MG63 (cell line): Measurements from ENCODE around the gene SPRED3. TPM values are rescaled to one million over a fixed set of nuclear protein-coding genes. Genes with fewer than 3 reads are reported as not detected.

ENCODE experiments used
- DNase-seq: peaks from one replicate; pipeline ENCODE4 v3.0.0-alpha.2; 2020
- H3K27me3 ChIP-seq: fragments of 250-450 bp; sonication (Bioruptor Pico); 2 replicates; pipeline ENCODE4 v1.5.1; 2020; ENCODE audit warnings: mild to moderate bottlenecking, moderate library complexity
- H3K36me3 ChIP-seq: fragments of 250-450 bp; sonication (Bioruptor Pico); 2 replicates; pipeline ENCODE4 v1.5.1; 2020; ENCODE audit warnings: mild to moderate bottlenecking, moderate library complexity
- H3K4me3 ChIP-seq: fragments of 250-450 bp; sonication (Bioruptor Pico); 2 replicates; pipeline ENCODE4 v1.5.1; 2020; ENCODE audit warnings: mild to moderate bottlenecking, moderate library complexity
- H3K9me3 ChIP-seq: fragments of 250-450 bp; sonication (Bioruptor Pico); 2 replicates; pipeline ENCODE4 v1.5.1; 2020; ENCODE audit warnings: mild to moderate bottlenecking, moderate library complexity
- total RNA-seq: library from RNA; depleted of rRNA; stranded (reverse); fragments of >200 nt; shearing (Covaris generic); gene quantifications from 2 replicates; pipeline ENCODE4 v1.2.3, GENCODE V29; 2014; ENCODE audit warnings: low replicate concordance; rRNA removed

SPRED3 gene
- total RNA-seq, 1 experiment from 2014 or later: 0.49 TPM

DNA sequence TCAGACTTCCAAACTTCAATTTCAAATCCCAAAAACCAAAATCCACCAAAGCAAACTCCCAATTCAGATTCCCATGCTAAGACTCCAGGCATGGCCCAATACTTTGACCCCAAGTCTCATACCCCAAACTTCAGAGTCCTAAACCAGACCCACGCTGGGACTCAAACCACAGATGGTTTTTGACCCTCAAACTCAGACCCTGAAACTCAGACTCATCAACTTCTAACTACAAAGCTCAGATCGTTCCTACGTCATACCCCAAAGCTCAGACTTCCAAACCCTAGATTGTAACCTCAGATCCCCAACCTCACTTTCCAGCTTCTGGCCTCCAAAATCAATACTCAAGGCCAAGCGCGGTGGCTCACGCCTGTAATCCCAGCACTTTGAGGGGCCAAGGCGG is 56.9 kb downstream of the SPRED3 start:
- no peak for DNase-seq
- Histone ChIP-seq H3K36me3 (no peaks in the 10 kb centered on the region), H3K4me3 (no peak overlapping the region), H3K27me3 (no peaks in the 10 kb centered on the region; the same call in 1 of the 2 replicates), H3K9me3 (no peaks in the 10 kb centered on the region)

DNA sequence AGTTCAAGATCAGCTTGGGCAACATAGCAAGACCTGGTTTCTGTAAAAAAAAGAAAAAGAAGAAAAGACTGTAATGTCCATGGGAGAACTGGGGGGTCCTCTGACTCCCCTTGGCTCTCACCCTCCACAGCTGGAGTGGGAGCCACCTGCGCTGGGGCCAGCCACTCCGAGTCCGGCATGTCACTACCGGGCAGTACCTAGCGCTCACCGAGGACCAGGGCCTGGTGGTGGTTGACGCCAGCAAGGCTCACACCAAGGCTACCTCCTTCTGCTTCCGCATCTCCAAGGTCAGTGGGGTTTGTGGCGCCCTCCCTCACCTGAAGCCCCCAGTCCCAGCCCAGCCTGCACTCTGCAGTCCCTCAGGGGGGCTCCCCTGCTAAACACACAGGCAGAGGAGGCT is 59.7 kb downstream of the SPRED3 start:
- no peak overlapping the region for H3K4me3 ChIP-seq
- no peaks in the 10 kb centered on the region for H3K36me3 ChIP-seq
- no peak for DNase-seq
- H3K9me3 ChIP-seq: no peaks in the 10 kb centered on the region
- no peaks in the 10 kb centered on the region; the same call in 1 of the 2 replicates for H3K27me3 ChIP-seq

Other genes with a start within 250 kb of the SPRED3 start
- gene DPF1, start 164.5 kb upstream of the SPRED3 start, total RNA-seq: 6.9 and 7.0 TPM in 2 replicates
- gene PPP1R14A, start 132.3 kb upstream of the SPRED3 start, total RNA-seq: 1.0 TPM in 1 of 2 replicates, not detected in the other
- gene SPINT2, start 124.1 kb upstream of the SPRED3 start, total RNA-seq: 1.8 and 7.7 TPM in 2 replicates
- gene C19orf33, start 84.4 kb upstream of the SPRED3 start, total RNA-seq: not detected in 2 replicates
- 192 and 294 TPM in 2 replicates for gene YIF1B, start 72.8 kb upstream of the SPRED3 start, total RNA-seq
- gene KCNK6, start 68.9 kb upstream of the SPRED3 start, total RNA-seq: 6.6 and 9.7 TPM in 2 replicates
- gene CATSPERG, start 52.9 kb upstream of the SPRED3 start, total RNA-seq: 0.25 and 2.3 TPM in 2 replicates
- gene PSMD8, start 14.1 kb upstream of the SPRED3 start, total RNA-seq: 509 and 658 TPM in 2 replicates
- not detected in 2 replicates for gene GGN, start 663 bp upstream of the SPRED3 start, total RNA-seq
- gene FAM98C, start 14.4 kb downstream of the SPRED3 start, total RNA-seq: 12.7 and 15.3 TPM in 2 replicates
- not detected in 2 replicates for gene RASGRP4, start 37.5 kb downstream of the SPRED3 start, total RNA-seq
- gene RYR1, start 45.0 kb downstream of the SPRED3 start, total RNA-seq: not detected in 2 replicates
- 0.30 TPM in 1 of 2 replicates, not detected in the other for gene MAP4K1, start 229.3 kb downstream of the SPRED3 start, total RNA-seq
- 252 and 669 TPM in 2 replicates for gene EIF3K, start 230.5 kb downstream of the SPRED3 start, total RNA-seq